HEK293 (cell line): ENCODE measurements around the gene GIPC1.

Source experiments
- MEIS1 ChIP-seq: sonication (generic); formaldehyde crosslinking; IDR thresholded peaks from 2 replicates; pipeline ENCODE4 v1.8.1; 2022; ENCODE audit warnings: missing genetic modification reagents, mild to moderate bottlenecking, borderline replicate concordance
- MZF1 ChIP-seq: fragments of 450-650 bp; formaldehyde crosslinking; IDR thresholded peaks from 2 replicates; pipeline ENCODE4 v1.5.1; 2017; ENCODE audit warnings: missing biosample characterization, missing genetic modification characterization, borderline replicate concordance
- YY1 ChIP-seq: fragments of 450-650 bp; formaldehyde crosslinking; IDR thresholded peaks from 2 replicates; pipeline ENCODE4 v1.5.1; 2018; ENCODE audit warnings: missing biosample characterization, missing genetic modification characterization
- ZBTB48 ChIP-seq: fragments of 450-650 bp; formaldehyde crosslinking; IDR thresholded peaks from 2 replicates; pipeline ENCODE4 v1.5.1; 2016; ENCODE audit warnings: missing biosample characterization, missing genetic modification characterization
- ZBTB7A ChIP-seq: fragments of 450-650 bp; formaldehyde crosslinking; IDR thresholded peaks from 2 replicates; pipeline ENCODE4 v1.5.1; 2016; ENCODE audit warnings: low read depth, missing biosample characterization, missing genetic modification characterization
- ZNF16 ChIP-seq: fragments of 450-650 bp; formaldehyde crosslinking; IDR thresholded peaks from 2 replicates; pipeline ENCODE4 v1.5.1; 2016; ENCODE audit warnings: low read depth, missing biosample characterization, missing genetic modification characterization
- ZNF23 ChIP-seq: fragments of 450-650 bp; formaldehyde crosslinking; IDR thresholded peaks from 2 replicates; pipeline ENCODE4 v1.5.1; 2016; ENCODE audit warnings: missing biosample characterization, missing genetic modification characterization, borderline replicate concordance
- ZNF274 ChIP-seq, 2 experiments: fragments of 200-500 bp in 1 of 2; fragments of 450-650 bp in 1 of 2; sonication (Bioruptor generic) in 1 of 2; formaldehyde crosslinking in 1 of 2; IDR thresholded peaks; 2 replicates each; pipeline versions ENCODE4 v1.5.1 to v1.6.1; 2014 to 2016; ENCODE audit warnings: borderline replicate concordance in 1 of 2, inconsistent platforms in 1 of 2, low read length in 1 of 2, missing biosample characterization in 1 of 2, missing genetic modification characterization in 1 of 2
- ZNF324 ChIP-seq: fragments of 450-650 bp; formaldehyde crosslinking; IDR thresholded peaks from 2 replicates; pipeline ENCODE4 v1.5.1; 2016; ENCODE audit warnings: missing biosample characterization, missing genetic modification characterization
- ZNF549 ChIP-seq: fragments of 450-650 bp; IDR thresholded peaks from 2 replicates; pipeline ENCODE4 v1.5.1; 2018; ENCODE audit warnings: missing biosample characterization, missing genetic modification characterization, mild to moderate bottlenecking, inconsistent platforms, moderate library complexity
- ZNF777 ChIP-seq: fragments of 450-650 bp; formaldehyde crosslinking; IDR thresholded peaks from 2 replicates; pipeline ENCODE4 v1.5.1; 2017; ENCODE audit warnings: missing biosample characterization, missing genetic modification characterization, borderline replicate concordance
- ZNF792 ChIP-seq: fragments of 450-650 bp; formaldehyde crosslinking; IDR thresholded peaks from 2 replicates; pipeline ENCODE4 v1.5.1; 2016; ENCODE audit warnings: missing biosample characterization, missing genetic modification characterization
- TF ChIP-seq, protein P1 (sequence below): fragments of 450-650 bp; formaldehyde crosslinking; IDR thresholded peaks from 2 replicates; pipeline ENCODE4 v1.5.1; 2016; ENCODE audit warnings: missing biosample characterization, missing genetic modification characterization
- TF ChIP-seq, protein P2 (sequence below): fragments of 450-650 bp; formaldehyde crosslinking; IDR thresholded peaks from 2 replicates; pipeline ENCODE4 v1.5.1; 2016; ENCODE audit warnings: missing biosample characterization, missing genetic modification characterization

DNA sequence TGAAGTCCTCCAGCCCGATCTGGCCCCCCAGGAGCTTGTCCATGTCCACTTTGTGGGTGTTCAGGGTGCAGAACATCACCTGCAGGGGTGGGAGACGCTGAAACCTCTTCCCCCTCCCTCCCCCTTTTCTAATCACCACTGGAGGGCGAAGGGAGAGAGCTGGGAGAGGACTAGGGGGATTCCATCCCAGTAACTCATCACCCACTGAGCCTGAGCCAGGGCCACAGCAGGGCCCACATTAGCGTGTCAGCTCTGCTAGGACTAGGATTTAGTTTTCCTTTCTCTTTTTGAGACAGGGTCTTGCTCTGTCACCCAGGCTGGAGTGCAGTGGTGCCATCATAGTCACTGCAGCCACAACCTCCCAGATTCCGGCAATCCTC, 15.2 kb downstream of the GIPC1 start:
- TF ChIP-seq, protein P1, sequence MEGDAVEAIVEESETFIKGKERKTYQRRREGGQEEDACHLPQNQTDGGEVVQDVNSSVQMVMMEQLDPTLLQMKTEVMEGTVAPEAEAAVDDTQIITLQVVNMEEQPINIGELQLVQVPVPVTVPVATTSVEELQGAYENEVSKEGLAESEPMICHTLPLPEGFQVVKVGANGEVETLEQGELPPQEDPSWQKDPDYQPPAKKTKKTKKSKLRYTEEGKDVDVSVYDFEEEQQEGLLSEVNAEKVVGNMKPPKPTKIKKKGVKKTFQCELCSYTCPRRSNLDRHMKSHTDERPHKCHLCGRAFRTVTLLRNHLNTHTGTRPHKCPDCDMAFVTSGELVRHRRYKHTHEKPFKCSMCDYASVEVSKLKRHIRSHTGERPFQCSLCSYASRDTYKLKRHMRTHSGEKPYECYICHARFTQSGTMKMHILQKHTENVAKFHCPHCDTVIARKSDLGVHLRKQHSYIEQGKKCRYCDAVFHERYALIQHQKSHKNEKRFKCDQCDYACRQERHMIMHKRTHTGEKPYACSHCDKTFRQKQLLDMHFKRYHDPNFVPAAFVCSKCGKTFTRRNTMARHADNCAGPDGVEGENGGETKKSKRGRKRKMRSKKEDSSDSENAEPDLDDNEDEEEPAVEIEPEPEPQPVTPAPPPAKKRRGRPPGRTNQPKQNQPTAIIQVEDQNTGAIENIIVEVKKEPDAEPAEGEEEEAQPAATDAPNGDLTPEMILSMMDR, result no peak
- TF ChIP-seq ZNF16 (tag by site-specific recombination) (no peak), ZNF549 (tag by site-specific recombination) (no peak), ZNF324 (tag by site-specific recombination) (no peak), ZNF23 (no peak), MZF1 (tag by site-specific recombination) (no peak), ZNF792 (tag by site-specific recombination) (no peak), ZNF274 (IDR thresholded peaks at IDR 0.05; ENCODE audit: low read length) (no peak), ZNF274 (tag by site-specific recombination; IDR thresholded peaks at IDR 0.05; ENCODE audit: borderline replicate concordance) (no peak), ZNF777 (tag by site-specific recombination) (no peak), YY1 (no peak), ZBTB48 (tag by site-specific recombination) (no peak), ZBTB7A (tag by site-specific recombination) (no peak), MEIS1 (CRISPR knock-in tag) (no peak)
- TF ChIP-seq, protein P2, sequence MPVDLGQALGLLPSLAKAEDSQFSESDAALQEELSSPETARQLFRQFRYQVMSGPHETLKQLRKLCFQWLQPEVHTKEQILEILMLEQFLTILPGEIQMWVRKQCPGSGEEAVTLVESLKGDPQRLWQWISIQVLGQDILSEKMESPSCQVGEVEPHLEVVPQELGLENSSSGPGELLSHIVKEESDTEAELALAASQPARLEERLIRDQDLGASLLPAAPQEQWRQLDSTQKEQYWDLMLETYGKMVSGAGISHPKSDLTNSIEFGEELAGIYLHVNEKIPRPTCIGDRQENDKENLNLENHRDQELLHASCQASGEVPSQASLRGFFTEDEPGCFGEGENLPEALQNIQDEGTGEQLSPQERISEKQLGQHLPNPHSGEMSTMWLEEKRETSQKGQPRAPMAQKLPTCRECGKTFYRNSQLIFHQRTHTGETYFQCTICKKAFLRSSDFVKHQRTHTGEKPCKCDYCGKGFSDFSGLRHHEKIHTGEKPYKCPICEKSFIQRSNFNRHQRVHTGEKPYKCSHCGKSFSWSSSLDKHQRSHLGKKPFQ (tag by site-specific recombination), result no peak
